ENCODE measurements around the gene FRY. TPM values are rescaled to one million over a fixed set of nuclear protein-coding genes. Genes with fewer than 3 reads are reported as not detected.

FRY gene
- total RNA-seq, 1 donor: 12.3 TPM

- Histone ChIP-seq H3K27me3 (ENCODE audit: insufficient read depth, low read length) (no peaks in the 10 kb centered on the region), H3K4me2 (ENCODE audit: insufficient read depth, low read length) (no peak overlapping the region), H4K20me1 (ENCODE audit: insufficient read depth, low read length) (no peaks in the 10 kb centered on the region), H3K36me3 (ENCODE audit: insufficient read depth, low read length) (no peaks in the 10 kb centered on the region), H3K79me2 (ENCODE audit: insufficient read depth, low read length) (no peaks in the 10 kb centered on the region), H2AFZ (ENCODE audit: low read length) (no peak overlapping the region), H3K4me1 (ENCODE audit: insufficient read depth, low read length) (no peaks in the 10 kb centered on the region), H3K4me3 (ENCODE audit: insufficient read depth, low read length) (no peak overlapping the region), H3K27ac (ENCODE audit: low read depth, low read length) (no peak overlapping the region), H3K9me3 (ENCODE audit: low read depth, low read length) (no peaks in the 10 kb centered on the region)
- DNase-seq (ENCODE audit: insufficient read length, low spot score, missing footprints): no peak
- no peak for TF ChIP-seq CTCF (IDR thresholded peaks at IDR 0.05; ENCODE audit: extremely low read depth, low read depth, low read length)
Observed at GRCh38 chr13:32068255-32068654, 36.7 kb downstream of the FRY start.

GRCh38 chr13:32073180-32073864 is 41.7 kb downstream of the FRY start:
- no peak overlapping the region for H3K27ac ChIP-seq (ENCODE audit: low read depth, low read length)
- DNase-seq (ENCODE audit: insufficient read length, low spot score, missing footprints): no peak
- H3K4me2 ChIP-seq (ENCODE audit: insufficient read depth, low read length): no peak overlapping the region
- H3K9me3 ChIP-seq (ENCODE audit: low read depth, low read length): no peaks in the 10 kb centered on the region
- H3K4me1 ChIP-seq (ENCODE audit: insufficient read depth, low read length): no peaks in the 10 kb centered on the region
- no peaks in the 10 kb centered on the region for H3K79me2 ChIP-seq (ENCODE audit: insufficient read depth, low read length)
- H3K4me3 ChIP-seq (ENCODE audit: insufficient read depth, low read length): no peak overlapping the region
- no peaks in the 10 kb centered on the region for H3K36me3 ChIP-seq (ENCODE audit: insufficient read depth, low read length)
- TF ChIP-seq CTCF (IDR thresholded peaks at IDR 0.05; ENCODE audit: extremely low read depth, low read depth, low read length): no peak
- no peak overlapping the region for H2AFZ ChIP-seq (ENCODE audit: low read length)
- H3K27me3 ChIP-seq (ENCODE audit: insufficient read depth, low read length): no peaks in the 10 kb centered on the region
- H4K20me1 ChIP-seq (ENCODE audit: insufficient read depth, low read length): no peaks in the 10 kb centered on the region

GRCh38 chr13:32075170-32075851 is 43.7 kb downstream of the FRY start:
- Histone ChIP-seq H3K27ac (ENCODE audit: low read depth, low read length) (no peak overlapping the region), H3K4me1 (ENCODE audit: insufficient read depth, low read length) (no peaks in the 10 kb centered on the region), H2AFZ (ENCODE audit: low read length) (no peak overlapping the region), H3K4me2 (ENCODE audit: insufficient read depth, low read length) (no peak overlapping the region), H3K4me3 (ENCODE audit: insufficient read depth, low read length) (no peak overlapping the region), H4K20me1 (ENCODE audit: insufficient read depth, low read length) (no peaks in the 10 kb centered on the region), H3K36me3 (ENCODE audit: insufficient read depth, low read length) (no peaks in the 10 kb centered on the region), H3K27me3 (ENCODE audit: insufficient read depth, low read length) (no peaks in the 10 kb centered on the region), H3K79me2 (ENCODE audit: insufficient read depth, low read length) (no peaks in the 10 kb centered on the region), H3K9me3 (ENCODE audit: low read depth, low read length) (no peaks in the 10 kb centered on the region)
- no peak for DNase-seq (ENCODE audit: insufficient read length, low spot score, missing footprints)
- TF ChIP-seq CTCF (IDR thresholded peaks at IDR 0.05; ENCODE audit: extremely low read depth, low read depth, low read length): no peak

- no peaks in the 10 kb centered on the region for H3K36me3 ChIP-seq (ENCODE audit: insufficient read depth, low read length)
- DNase-seq (ENCODE audit: insufficient read length, low spot score, missing footprints): no peak
- no peaks in the 10 kb centered on the region for H4K20me1 ChIP-seq (ENCODE audit: insufficient read depth, low read length)
- H2AFZ ChIP-seq (ENCODE audit: low read length): no peak overlapping the region
- TF ChIP-seq CTCF (IDR thresholded peaks at IDR 0.05; ENCODE audit: extremely low read depth, low read depth, low read length): no peak
- H3K4me2 ChIP-seq (ENCODE audit: insufficient read depth, low read length): no peak overlapping the region
- H3K4me1 ChIP-seq (ENCODE audit: insufficient read depth, low read length): no peaks in the 10 kb centered on the region
- no peaks in the 10 kb centered on the region for H3K9me3 ChIP-seq (ENCODE audit: low read depth, low read length)
- no peak overlapping the region for H3K27ac ChIP-seq (ENCODE audit: low read depth, low read length)
- H3K79me2 ChIP-seq (ENCODE audit: insufficient read depth, low read length): no peaks in the 10 kb centered on the region
- H3K27me3 ChIP-seq (ENCODE audit: insufficient read depth, low read length): no peaks in the 10 kb centered on the region
- no peak overlapping the region for H3K4me3 ChIP-seq (ENCODE audit: insufficient read depth, low read length)
Observed at GRCh38 chr13:32079587-32079986, 48.0 kb downstream of the FRY start.
